Measurements from ENCODE around the gene ALOX5AP. TPM values are rescaled to one million over a fixed set of nuclear protein-coding genes. Genes with fewer than 3 reads are reported as not detected.

Gene ALOX5AP
- total RNA-seq, 1 experiment from 2014 or later: not detected

- ATAC-seq: no peak
- ChIA-PET CTCF (no interaction called here), POLR2A (interaction anchor here (0.8 kb wide), 1 partner anchor 335 kb away, joined by 4 read pairs; the partner anchor contains the start of gene HMGB1)
- no peak overlapping the region for H3K4me3 Mint-ChIP-seq
- peaks cover 12% of the 10 kb centered on the region; the same call in 1 of the 2 replicates for H3K27me3 Mint-ChIP-seq (ENCODE audit: low read depth)
- no peak for TF ChIP-seq KAT7 (CRISPR knock-in tag; IDR thresholded peaks at IDR 0.05; ENCODE audit: borderline replicate concordance)
- no peak for TF ChIP-seq TEAD4 (CRISPR knock-in tag; IDR thresholded peaks at IDR 0.05)
- TF ChIP-seq HMGA2 (CRISPR knock-in tag; IDR thresholded peaks at IDR 0.05): no peak
- TF ChIP-seq TEAD1 (CRISPR knock-in tag; IDR thresholded peaks at IDR 0.05): no peak
- no peak for TF ChIP-seq JAZF1 (CRISPR knock-in tag; IDR thresholded peaks at IDR 0.05)
- TF ChIP-seq ZBTB21 (CRISPR knock-in tag; IDR thresholded peaks at IDR 0.05; ENCODE audit: borderline replicate concordance): no peak
- TF ChIP-seq USF2 (CRISPR knock-in tag; IDR thresholded peaks at IDR 0.05): no peak
- TF ChIP-seq, protein P1, sequence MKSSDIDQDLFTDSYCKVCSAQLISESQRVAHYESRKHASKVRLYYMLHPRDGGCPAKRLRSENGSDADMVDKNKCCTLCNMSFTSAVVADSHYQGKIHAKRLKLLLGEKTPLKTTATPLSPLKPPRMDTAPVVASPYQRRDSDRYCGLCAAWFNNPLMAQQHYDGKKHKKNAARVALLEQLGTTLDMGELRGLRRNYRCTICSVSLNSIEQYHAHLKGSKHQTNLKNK (CRISPR knock-in tag; IDR thresholded peaks at IDR 0.05): no peak
- TF ChIP-seq NFE2L1 (CRISPR knock-in tag; IDR thresholded peaks at IDR 0.05): no peak
- no peak for TF ChIP-seq ATF1 (CRISPR knock-in tag; IDR thresholded peaks at IDR 0.05)
- TF ChIP-seq, protein P2, sequence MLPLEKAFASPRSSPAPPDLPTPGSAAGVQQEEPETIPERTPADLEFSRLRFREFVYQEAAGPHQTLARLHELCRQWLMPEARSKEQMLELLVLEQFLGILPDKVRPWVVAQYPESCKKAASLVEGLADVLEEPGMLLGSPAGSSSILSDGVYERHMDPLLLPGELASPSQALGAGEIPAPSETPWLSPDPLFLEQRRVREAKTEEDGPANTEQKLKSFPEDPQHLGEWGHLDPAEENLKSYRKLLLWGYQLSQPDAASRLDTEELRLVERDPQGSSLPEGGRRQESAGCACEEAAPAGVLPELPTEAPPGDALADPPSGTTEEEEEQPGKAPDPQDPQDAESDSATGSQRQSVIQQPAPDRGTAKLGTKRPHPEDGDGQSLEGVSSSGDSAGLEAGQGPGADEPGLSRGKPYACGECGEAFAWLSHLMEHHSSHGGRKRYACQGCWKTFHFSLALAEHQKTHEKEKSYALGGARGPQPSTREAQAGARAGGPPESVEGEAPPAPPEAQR (CRISPR knock-in tag; IDR thresholded peaks at IDR 0.05): no peak
- no peak for TF ChIP-seq IRF2 (CRISPR knock-in tag; IDR thresholded peaks at IDR 0.05; ENCODE audit: borderline replicate concordance, low read depth)
- TF ChIP-seq FOXP4 (CRISPR knock-in tag; IDR thresholded peaks at IDR 0.05): no peak
- TF ChIP-seq RORB (CRISPR knock-in tag; IDR thresholded peaks at IDR 0.05): no peak
- H3K36me3 Mint-ChIP-seq: no peaks in the 10 kb centered on the region
- no peaks in the 10 kb centered on the region for H3K9me3 Mint-ChIP-seq
- H3K27ac Mint-ChIP-seq: no peak overlapping the region
- DNase-seq (ENCODE audit: low spot score): no peak
- peaks cover 16% of the 10 kb centered on the region for H3K4me1 Mint-ChIP-seq
Measured at GRCh38 chr13:30800107-30800506, 64.8 kb downstream of the ALOX5AP start.

GRCh38 chr13:30802501-30802900 lies 67.2 kb downstream of the ALOX5AP start:
- DNase-seq (ENCODE audit: low spot score) (no peak), ATAC-seq (no peak)
- H3K4me1 Mint-ChIP-seq: peaks cover 16% of the 10 kb centered on the region
- H3K36me3 Mint-ChIP-seq: no peaks in the 10 kb centered on the region
- peaks cover 12% of the 10 kb centered on the region; the same call in 1 of the 2 replicates for H3K27me3 Mint-ChIP-seq (ENCODE audit: low read depth)
- no peak overlapping the region for H3K27ac Mint-ChIP-seq
- CTCF ChIA-PET: interaction anchor here (1.7 to 2.6 kb wide), 2 partner anchors 63 to 177 kb away, joined by 6 to 12 read pairs; no protein-coding TSS in a partner anchor
- H3K4me3 Mint-ChIP-seq: no peak overlapping the region
- POLR2A ChIA-PET: interaction anchor here (1.9 kb wide), 1 partner anchor 67 kb away, joined by 4 read pairs; no protein-coding TSS in a partner anchor
- H3K9me3 Mint-ChIP-seq: no peaks in the 10 kb centered on the region; the same call in 1 of the 2 replicates
- TF ChIP-seq SMAD3 (CRISPR knock-in tag; IDR thresholded peaks at IDR 0.05; ENCODE audit: borderline replicate concordance) (no peak), ZNF512 (CRISPR knock-in tag; IDR thresholded peaks at IDR 0.05; ENCODE audit: borderline replicate concordance) (no peak), NFE2L1 (CRISPR knock-in tag; IDR thresholded peaks at IDR 0.05) (no peak), TP53 (CRISPR knock-in tag; IDR thresholded peaks at IDR 0.05) (no peak), TCF7 (CRISPR knock-in tag; IDR thresholded peaks at IDR 0.05; ENCODE audit: low read depth) (no peak), JAZF1 (CRISPR knock-in tag; IDR thresholded peaks at IDR 0.05) (no peak), AR (CRISPR knock-in tag; IDR thresholded peaks at IDR 0.05) (no peak), RELA (CRISPR knock-in tag; IDR thresholded peaks at IDR 0.05; ENCODE audit: borderline replicate concordance) (no peak), PRDM15 (CRISPR knock-in tag; IDR thresholded peaks at IDR 0.05) (no peak), PRRX2 (CRISPR knock-in tag; IDR thresholded peaks at IDR 0.05) (no peak), EMX1 (CRISPR knock-in tag; IDR thresholded peaks at IDR 0.05) (no peak)
